HG03280 (cell line): Measurements from ENCODE around the gene DNM3.
"Not testable (repeated sequence)": the region's sequence is repeated elsewhere in the genome, so short reads cannot be mapped to it uniquely, and the experiment has no call there.

ENCODE experiments used
- ATAC-seq: cut with Tn5 transposase; IDR thresholded peaks from one replicate; pipeline ENCODE4 v1.9.1; 2021; ENCODE audit warnings: mild to moderate bottlenecking, moderate library complexity; ENCODE audit not compliant: unreplicated experiment

Gene DNM3

GRCh38 chr1:172269084-172269483, 427.8 kb downstream of the DNM3 start:
- ATAC-seq, result no peak

- no peak for ATAC-seq
Observed at GRCh38 chr1:172269644-172270043, 428.3 kb downstream of the DNM3 start.

DNA sequence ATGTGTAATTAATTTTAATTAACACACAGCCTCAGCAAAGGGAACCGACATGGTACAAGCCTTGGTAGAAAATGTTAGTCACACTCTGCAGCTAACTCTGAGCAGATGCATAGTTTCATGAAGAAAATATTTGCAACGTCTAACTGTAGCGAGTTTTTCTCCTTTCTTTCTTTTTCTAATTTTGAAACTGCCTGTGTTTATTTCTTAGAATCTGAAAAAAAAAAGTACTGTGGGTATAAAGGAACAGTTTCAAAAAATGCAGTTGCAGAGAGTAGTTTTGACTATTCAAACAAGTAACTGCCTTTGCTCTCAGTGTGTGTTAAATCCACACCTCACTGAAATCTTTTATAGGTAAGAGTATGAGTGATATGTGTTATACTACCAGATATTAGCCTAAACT, 429.3 kb downstream of the DNM3 start:
- ATAC-seq, result no peak

DNA sequence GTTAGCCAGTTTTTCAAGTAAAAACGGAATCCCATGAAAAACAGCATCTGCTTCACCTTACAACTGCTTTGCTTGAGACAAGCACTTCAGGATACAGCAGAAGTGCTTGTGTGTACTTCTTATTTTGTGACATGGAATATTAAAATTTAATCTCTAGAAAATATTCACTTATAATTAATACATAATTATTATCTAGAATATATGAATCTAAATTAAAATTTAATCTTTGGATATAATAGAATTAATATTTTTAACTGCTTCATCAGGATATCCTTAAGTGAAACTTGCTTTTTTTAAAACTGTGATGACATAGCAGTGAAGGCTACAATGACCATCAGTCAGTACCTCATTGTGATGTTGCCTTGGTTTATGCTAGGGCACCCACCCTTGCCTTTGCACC, 430.8 kb downstream of the DNM3 start:
- no peak for ATAC-seq

- ATAC-seq, result no peak
Observed at GRCh38 chr1:172273647-172274396, 432.5 kb downstream of the DNM3 start.

DNA sequence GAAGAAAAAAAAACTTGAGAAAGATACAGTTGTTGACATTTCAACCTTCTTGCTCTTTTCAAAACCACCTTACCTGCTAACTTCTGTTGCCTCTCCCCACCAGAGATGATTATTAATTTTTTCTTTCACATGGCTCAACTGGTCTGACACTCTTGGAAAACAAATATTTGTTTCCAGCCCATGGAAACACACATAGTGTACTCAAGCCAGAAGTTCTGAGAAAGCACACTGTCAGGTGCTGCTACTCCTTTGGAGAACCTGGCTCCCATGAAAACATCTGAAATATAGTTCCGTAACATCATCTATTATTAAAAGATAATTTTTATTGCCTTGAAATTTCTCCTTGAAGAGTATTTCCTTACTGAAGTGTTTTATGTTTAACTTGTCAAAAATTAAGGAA, 434.2 kb downstream of the DNM3 start:
- ATAC-seq, result no peak

DNA sequence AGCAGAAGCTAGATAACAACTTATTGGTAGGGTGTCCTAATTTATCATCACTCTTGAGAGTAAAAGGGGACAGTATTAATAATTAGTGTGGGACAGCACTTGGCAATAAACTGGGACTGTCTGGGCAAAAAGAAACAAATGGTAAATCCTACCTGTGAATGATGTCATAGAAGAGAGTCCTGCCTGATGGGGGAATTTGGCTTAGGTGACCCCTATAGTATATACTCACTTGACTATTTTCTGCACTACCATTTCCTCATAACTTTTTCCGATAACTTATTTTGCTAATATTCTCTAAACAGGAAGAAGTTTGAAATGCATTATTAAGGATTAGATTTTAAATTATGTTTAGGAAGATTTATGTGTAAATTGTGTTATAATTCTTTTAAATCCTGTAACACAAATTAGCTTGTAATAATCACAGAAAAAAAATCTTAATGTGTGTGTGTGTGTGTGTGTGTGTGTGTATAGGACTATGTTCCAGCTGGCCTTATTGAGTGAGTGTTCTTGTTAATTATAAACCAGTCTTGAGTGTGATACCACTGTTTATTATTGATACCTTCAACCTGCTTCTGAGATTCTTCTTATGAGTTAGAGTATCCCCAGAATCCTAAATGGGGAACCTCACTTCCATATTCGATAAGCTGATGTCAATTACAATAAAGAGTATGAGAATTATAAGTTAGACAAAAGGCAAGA, 435.0 kb downstream of the DNM3 start:
- ATAC-seq, result no peak

- ATAC-seq, result no peak
Observed at GRCh38 chr1:172277275-172277674, 436.0 kb downstream of the DNM3 start.

DNA sequence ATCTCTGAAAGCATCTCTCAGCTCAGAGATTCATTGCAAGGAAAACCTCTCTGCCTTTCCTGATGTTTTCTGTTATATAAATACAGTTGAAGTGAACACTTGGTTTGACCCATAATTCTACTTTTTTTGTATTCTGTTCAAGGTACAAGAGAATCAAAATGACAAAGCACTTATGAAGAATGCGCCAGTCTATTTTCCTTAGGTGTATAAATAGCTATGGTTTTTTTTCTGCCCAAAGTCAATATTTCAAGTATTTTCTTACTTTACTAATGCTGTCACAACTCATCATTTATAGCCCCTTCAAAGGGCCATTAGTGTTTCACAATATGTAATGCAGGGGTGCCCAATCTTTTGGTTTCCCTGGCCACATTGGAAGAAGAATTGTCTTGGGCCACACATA, 436.7 kb downstream of the DNM3 start:
- no peak for ATAC-seq

- ATAC-seq, result no peak
Observed at GRCh38 chr1:172278478-172278877, 437.2 kb downstream of the DNM3 start.

DNA sequence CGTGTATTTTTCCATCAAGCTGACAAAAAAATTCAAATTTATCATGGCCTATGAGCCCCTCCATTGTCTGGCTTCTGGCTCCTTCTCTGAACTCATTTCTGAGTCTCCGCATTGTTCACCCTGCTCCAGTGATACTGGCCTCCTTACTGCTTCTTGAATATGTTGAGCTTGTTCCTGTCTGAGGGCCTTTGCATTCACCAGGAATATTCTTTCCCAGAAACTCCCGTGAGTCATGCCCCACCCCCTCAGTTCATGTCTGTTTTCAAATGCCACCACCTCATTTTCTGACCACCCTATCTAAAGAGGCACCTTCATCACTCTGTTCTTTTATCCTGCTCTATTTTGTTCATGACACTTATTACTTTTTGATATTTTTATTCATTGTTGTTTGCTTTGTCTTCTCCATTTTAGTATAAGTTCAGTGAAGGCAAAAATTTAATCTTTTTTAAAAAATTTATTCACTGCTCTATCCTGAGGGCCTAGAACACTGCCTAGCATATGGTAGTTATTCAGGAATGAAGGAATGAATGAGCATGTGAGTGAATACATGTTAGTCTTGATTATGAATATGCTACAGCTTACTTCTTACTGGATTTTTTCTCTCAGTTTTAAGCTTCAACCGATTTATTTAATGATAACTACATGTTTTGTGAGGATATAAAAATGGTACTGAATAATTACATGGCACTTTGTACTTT, 438.8 kb downstream of the DNM3 start:
- ATAC-seq, result no peak

DNA sequence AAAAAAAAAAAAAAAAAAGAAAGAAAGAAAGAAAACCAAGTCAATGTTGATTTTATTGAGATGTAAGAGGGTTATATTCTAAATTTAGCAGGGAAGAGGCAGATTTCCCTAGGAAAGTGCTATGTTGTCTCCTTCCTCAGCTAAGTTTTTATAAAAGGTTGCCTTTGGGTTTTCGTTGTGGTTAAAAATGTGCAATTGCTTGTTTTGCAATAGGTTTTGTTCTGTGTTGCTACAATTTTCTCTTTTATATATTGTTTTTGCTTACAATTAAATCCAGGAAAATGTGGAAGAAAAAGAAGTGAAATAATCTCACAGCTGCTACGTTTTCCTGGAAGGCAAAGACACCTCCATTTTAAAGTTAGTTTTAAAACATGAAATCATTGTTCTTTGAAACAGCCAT, 442.5 kb downstream of the DNM3 start:
- ATAC-seq, result no peak

DNA sequence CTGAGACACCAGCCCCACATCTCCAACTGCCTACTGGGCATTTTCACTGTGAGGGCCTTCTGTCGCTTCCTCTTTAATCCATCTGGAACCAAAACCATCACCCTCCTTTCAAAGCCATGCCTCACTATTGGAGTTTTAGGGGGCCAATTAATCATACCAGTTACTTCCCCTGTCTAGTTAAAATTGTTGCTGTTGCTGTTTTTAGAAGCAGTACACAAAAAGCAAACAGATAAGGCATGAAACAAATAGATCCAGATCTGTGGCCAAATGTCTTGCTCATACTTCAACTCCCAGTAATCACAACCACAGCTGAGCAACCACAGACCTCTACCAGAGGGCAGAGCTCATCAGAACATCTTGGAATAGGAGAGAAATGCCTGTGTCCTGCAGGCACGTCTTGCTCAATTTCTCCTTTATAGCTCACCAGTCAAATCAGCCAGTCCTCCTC, 445.4 kb downstream of the DNM3 start:
- no peak for ATAC-seq

- ATAC-seq, result no peak
Observed at GRCh38 chr1:172287208-172287607, 445.9 kb downstream of the DNM3 start.

DNA sequence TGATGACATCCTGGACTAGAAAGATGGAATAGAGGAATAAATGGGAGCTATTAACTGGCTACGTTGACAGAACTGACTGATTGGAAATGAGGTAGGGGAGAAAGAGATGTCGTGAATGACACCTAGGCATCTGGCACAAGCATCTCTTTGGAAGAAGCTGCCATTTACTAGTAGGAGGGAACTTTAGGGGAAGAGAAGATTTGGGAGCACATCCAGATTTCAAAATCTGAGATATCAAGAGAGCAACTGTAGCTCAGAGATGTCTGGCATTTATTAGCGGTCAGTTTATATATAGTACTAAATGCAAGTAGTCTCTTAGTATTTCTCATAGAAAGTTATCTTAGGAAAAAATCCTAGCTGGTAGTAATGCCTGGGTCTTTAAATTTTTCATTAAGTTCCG, 447.3 kb downstream of the DNM3 start:
- ATAC-seq, result no peak

DNA sequence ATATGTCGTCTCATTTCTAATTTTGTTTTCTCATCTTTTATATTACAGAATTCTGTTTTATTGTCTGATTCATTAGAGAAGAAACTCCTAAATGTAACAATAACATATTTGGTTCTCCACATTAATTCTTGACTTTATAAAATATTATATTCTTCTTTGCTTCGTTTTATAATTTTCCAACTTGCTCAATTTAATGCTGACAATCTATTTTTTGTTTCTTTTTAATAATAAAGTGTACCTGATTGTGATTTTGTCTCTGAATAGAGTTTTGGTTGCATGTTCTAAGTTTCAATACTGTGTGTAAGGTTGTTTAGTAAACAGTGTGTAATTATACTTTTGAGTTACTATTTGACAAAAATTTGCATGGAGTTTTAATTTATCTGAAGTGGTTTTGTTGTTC, 448.1 kb downstream of the DNM3 start:
- no peak for ATAC-seq

DNA sequence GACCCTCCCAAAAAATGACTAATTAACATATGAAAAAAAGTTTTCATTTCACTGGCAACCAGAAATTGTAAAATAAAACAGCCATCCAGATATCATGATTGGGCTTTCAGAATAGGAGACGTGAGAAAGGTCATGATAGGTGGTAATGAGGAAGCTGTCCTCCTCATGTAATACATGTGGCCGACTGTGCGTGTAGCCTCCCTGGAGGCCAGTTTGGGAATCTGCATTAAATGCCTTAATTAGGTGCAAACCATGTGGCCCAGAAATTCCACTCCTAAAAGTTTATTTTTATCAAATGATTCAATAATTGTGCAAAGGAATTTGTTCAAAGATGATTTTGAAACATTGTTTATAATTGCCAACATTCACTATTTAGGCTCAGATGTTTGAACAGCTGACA, 451.5 kb downstream of the DNM3 start:
- ATAC-seq, result no peak

DNA sequence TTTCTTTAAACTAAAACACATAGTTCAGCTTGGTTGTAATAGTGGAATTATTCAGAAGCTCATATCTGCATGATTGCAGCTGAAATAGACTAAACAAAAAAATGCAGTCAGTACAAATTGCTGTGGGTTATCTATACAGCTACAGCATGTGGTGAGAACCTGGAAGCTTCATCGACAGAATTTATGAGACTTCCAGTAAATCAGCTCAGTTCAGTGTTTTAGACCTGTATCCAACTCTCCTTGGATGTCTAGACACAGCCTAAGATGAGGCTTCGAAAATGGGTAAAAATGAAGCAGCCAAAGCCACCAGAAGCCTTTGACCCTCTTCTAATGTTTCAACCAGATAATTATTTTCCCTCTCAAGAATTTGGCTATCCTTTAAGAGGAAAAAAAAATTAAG, 452.1 kb downstream of the DNM3 start:
- no peak for ATAC-seq

GRCh38 chr1:172298141-172298540, 456.8 kb downstream of the DNM3 start:
- no peak for ATAC-seq

- no peak for ATAC-seq
Observed at GRCh38 chr1:172298911-172299310, 457.6 kb downstream of the DNM3 start.

DNA sequence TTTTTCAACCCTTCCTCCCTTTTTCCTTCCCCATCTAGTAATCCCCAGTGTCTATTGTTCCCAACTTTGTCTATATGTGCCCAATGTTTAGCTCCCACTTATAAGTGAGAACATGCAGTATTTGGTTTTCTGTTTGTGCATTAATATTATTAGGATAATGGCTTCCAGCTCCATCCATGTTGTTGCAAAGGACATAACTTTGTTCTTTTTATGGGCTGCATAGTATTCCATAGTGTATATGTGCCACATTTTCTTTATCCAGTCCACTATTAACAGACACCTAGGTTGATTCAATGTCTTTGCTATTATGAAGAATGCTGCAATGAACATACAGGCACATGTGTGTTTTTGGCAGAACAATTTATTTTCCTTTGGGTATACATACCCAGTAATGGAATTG, 458.2 kb downstream of the DNM3 start:
- ATAC-seq, result no peak

- not testable (repeated sequence) for ATAC-seq
Observed at GRCh38 chr1:172307508-172307907, 466.2 kb downstream of the DNM3 start.
